ENCODE measurements around the gene ORM2.

The ORM2 gene

DNA sequence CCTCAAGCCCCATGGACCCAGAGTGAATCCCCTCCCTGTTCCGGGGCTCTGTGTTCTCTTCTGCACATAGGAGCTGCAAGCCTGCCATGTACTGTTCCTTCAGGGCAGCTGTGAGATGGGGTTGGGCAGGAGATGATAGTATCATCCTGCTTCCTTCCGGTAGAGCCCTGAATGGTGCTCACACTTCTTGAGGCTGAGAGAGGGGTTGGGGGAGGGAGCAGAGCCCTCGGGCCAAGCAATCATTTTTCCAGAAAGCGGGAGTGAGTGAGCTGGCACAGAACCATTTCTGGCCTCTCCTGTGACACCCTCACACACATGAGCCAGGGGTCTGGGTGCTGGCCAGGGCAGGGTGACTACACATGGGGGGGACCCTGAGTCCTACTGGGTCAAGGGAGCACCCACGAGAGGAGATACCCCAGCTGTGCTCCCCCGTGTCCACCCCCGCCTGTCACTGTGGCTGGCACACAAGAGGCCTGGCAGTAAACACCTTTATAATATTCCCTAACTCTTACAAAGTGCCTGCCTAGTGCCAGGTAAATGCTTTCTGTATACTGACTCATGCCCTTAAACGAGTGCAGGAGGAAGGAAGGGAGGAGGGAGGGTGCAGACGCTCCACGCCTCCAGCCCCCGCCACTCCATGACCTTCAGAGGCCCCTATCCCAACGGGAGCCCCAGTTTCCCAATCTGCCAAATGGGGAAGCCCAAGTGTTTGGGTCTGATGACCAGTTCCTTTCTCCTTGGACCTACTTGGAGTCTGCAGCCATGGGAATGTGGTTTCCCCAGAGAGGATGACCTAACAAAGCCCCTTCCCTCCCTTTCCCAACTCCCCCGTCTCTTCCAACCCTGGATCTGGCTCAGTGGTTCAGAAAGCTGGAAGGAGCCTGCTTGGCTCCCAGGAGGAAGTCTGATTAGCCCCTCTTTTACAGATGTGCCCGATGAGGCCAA lies 42.6 kb downstream of the ORM2 start:
- no peak for DNase-seq (ENCODE audit: low read depth)
- no peak for TF ChIP-seq CTCF (conservative IDR thresholded peaks at IDR 0.05; ENCODE audit: low read length)
- no peak overlapping the region for H3K4me3 ChIP-seq (ENCODE audit: low read length)

DNA sequence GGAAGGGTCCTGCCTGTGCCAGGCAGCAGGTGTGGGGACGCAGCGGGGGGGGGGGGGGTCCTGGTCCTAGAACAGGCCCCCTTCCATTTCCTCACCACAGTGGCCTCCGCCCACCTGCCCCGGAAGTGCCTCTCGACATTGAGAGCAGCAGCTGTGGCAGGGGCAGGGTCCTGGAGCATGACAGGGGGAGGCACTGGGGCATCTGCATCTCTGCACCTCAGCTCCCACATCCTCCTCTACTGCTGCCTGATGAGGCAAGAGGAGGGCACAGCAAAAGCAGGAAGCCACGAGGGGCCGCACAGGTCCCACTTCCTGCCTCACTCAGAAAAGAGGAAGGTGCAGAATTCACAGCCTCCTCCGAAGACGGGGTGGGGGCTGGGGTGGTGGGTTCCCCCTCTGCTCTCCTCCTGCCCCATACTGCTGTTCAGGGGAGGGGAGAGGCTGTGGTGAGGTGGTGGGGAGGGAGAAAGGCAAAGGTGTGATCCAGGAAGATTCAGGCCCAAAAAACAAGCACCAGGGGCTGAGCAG lies 43.3 kb downstream of the ORM2 start:
- no peak for TF ChIP-seq CTCF (conservative IDR thresholded peaks at IDR 0.05; ENCODE audit: low read length)
- DNase-seq (ENCODE audit: low read depth) = no peak

GRCh38 chr9:114373960-114374730 lies 44.5 kb downstream of the ORM2 start:
- DNase-seq (ENCODE audit: low read depth) = no peak
- no peak overlapping the region for H3K4me3 ChIP-seq (ENCODE audit: low read length)

More for the DNA sequence above, 43.3 kb downstream of the ORM2 start:
- no peak overlapping the region for H3K4me3 ChIP-seq (ENCODE audit: low read length)

GRCh38 chr9:114374936-114375335 lies 45.3 kb downstream of the ORM2 start:
- H3K4me3 ChIP-seq (ENCODE audit: low read length) = no peak overlapping the region
- no peak for DNase-seq (ENCODE audit: low read depth)
- no peak for TF ChIP-seq CTCF (conservative IDR thresholded peaks at IDR 0.05; ENCODE audit: low read length)

More at GRCh38 chr9:114373960-114374730, 44.5 kb downstream of the ORM2 start:
- no peak for TF ChIP-seq CTCF (conservative IDR thresholded peaks at IDR 0.05; ENCODE audit: low read length)

DNA sequence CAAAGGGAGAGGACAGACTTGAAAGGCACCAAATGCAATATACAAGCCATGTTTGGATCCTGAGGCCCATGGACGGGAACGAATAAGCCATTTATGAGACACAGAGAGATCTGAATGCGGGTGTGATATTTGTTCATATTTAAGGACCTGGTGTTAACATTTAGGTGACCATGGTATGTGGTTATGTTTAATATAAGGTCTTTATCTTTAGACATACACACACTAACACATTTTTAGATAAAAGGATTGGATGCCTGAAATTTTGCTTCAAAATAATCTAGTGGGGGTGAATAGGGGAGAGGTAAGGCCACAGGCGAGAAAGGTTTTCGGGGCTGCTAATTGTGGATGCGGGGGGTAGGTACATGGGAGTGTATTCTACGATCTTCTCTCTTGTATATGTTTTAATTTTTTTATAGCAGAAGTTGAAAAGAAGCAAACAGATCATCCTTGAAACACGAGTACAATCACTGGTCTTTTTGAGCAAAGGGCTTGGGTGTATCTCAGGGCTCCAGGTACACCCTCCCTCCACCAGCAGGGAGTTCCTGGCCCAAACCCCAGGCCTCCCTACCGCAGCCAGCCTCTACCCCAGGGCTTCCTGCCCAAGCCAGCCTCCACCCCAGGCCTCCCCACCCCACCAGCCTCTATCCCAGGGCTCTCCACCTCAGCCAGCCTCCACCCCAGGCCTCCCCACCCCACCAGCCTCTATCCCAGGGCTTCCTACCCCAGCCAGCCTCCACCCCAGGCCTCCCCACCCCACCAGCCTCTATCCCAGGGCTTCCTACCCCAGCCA lies 45.9 kb downstream of the ORM2 start:
- no peak for TF ChIP-seq CTCF (conservative IDR thresholded peaks at IDR 0.05; ENCODE audit: low read length)
- H3K4me3 ChIP-seq (ENCODE audit: low read length) = no peak overlapping the region
- no peak for DNase-seq (ENCODE audit: low read depth)

DNA sequence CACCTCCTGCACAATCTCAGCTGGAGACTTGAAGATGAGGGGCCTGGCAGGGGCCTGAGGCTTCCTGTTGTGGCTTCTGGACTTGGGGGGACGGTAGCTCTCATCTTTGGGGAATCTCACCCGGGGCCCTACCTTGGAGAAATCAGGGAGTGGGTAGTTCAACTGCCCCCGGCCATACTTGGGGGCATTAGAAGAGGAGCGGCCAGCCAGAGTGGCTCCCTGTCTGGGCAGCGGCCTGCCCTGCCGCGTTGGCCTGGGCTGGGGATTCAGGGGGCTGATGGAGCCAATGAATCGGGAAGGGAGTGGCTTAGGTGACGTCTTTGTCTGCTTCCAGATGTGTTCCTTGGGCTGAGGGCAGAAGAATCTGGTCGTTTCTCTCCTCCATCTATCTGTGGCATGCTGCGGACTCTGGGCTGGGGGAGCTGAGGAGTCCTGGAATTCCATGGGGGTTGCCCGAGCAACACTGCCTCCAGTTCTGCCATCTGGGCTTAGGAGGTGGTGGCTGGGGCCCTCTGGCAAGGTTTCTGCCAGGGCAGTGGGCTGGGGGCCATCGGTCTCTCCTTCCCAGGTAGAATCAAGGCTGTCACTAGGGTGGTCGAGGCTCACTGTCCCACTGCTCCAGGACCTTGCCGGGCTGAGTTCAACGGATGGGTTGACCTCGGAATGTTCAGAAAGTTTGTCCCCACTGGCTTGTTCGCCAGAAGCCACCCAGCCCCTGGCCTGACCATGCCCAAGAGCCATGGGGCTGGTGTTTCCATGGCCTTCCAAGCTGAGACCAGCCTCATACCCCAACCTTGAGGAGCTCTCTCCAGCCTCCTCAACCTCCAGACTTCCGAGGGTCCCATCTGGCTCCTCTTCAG lies 47.1 kb downstream of the ORM2 start:
- no peak overlapping the region for H3K4me3 ChIP-seq (ENCODE audit: low read length)
- TF ChIP-seq CTCF (conservative IDR thresholded peaks at IDR 0.05; ENCODE audit: low read length) = no peak
- no peak for DNase-seq (ENCODE audit: low read depth)

Measured in AG10803 (cell line).